Progenitor cell of endocrine pancreas (in vitro differentiated cells): ENCODE measurements around the gene FOXJ3. TPM values are rescaled to one million over a fixed set of nuclear protein-coding genes. Genes with fewer than 3 reads are reported as not detected.

Experiments used
- DNase-seq: peaks from one replicate; pipeline ENCODE4 v3.0.0; 2021; ENCODE audit warnings: low spot score; ENCODE audit not compliant: unreplicated experiment
- H3K27ac Mint-ChIP-seq: 2 replicates; pipeline ENCODE4 v1.8.0; 2021; ENCODE audit warnings: mild to moderate bottlenecking, moderate library complexity, mixed read lengths
- H3K27me3 Mint-ChIP-seq: 2 replicates; pipeline ENCODE4 v1.8.0; 2021; ENCODE audit warnings: mixed read lengths
- H3K36me3 Mint-ChIP-seq: 2 replicates; pipeline ENCODE4 v1.8.0; 2022; ENCODE audit warnings: mixed read lengths; ENCODE audit not compliant: insufficient read depth
- H3K4me1 Mint-ChIP-seq: 2 replicates; pipeline ENCODE4 v1.8.0; 2021; ENCODE audit warnings: low read depth, mixed read lengths
- H3K4me3 Mint-ChIP-seq: 2 replicates; pipeline ENCODE4 v1.8.0; 2021; ENCODE audit warnings: low read depth, mild to moderate bottlenecking, moderate library complexity, mixed read lengths
- H3K9me3 Mint-ChIP-seq: 2 replicates; pipeline ENCODE4 v1.8.0; 2021; ENCODE audit warnings: low read depth, mixed read lengths
- CTCF ChIP-seq: fragments of 200-600 bp; sonication (generic); IDR thresholded peaks from one replicate; pipeline ENCODE4 v1.5.0; 2021; ENCODE audit warnings: antibody characterized with exemption, mild to moderate bottlenecking; ENCODE audit not compliant: unreplicated experiment
- total RNA-seq: library from RNA; stranded (reverse); gene quantifications from 2 replicates; pipeline ENCODE4 v1.2.1, GENCODE V29; 2021

FOXJ3 gene
- total RNA-seq, 1 donor from 2014 or later: 63.0 TPM

DNA sequence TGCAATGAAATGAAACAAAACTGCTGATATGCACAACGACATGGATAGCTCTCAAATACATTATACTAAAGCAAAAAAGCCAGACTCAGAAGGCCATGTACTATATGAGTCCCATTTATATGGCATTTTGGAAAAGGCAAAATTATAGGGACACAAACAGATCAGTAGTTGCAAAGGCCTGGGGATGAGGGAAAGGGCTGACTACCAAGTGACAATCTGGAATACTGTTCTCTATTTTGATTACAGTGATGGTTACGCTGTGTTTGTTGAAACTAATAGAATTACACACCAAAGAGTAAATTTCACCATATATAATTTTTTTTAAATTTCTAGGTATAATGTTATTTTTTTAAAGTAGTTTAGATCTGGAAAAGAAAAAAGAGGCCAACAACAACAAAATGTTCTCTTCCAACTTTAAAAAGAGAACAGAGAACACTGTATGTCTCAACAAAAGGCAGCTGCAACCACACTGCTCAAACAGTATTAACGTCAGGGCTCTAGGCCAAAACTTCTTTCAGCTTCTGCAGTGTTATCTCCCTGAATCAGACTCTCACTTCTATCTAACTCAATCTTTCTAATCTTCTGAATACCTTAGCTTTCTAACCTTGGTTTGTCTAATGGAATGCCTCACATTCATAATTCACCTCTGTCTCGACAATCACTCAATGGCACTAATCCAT is 75.8 kb downstream of the FOXJ3 start:
- Mint-ChIP-seq H3K9me3 (peaks cover 9% of the 10 kb centered on the region), H3K4me1 (peaks cover 13% of the 10 kb centered on the region), H3K27me3 (no peaks in the 10 kb centered on the region), H3K36me3 (peaks cover 16% of the 10 kb centered on the region), H3K4me3 (no peak overlapping the region), H3K27ac (no peak overlapping the region)
- TF ChIP-seq CTCF: no peak
- DNase-seq: no peak

DNA sequence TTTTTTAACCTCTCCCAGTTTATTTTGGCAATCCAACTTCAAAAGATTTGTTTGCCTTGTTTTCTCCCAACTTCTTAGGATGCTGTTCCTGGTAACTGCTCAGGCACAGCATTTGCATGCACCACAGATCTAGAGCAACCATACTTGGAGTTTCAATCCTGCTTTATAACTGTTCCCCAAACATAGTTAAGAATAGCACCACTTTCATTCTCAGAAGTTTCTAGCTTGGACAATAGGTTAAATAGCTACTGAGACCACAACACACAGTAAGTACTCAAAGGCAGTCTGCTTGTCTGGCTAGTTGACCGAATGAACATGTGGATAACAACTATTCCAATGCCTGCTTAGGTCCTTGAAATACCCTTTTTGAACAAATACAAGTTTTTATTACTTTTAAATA is 76.8 kb downstream of the FOXJ3 start:
- DNase-seq: no peak
- Mint-ChIP-seq H3K36me3 (peaks cover 13% of the 10 kb centered on the region), H3K4me1 (peaks cover 10% of the 10 kb centered on the region), H3K27me3 (no peaks in the 10 kb centered on the region), H3K4me3 (no peak overlapping the region), H3K9me3 (peaks cover 9% of the 10 kb centered on the region), H3K27ac (no peak overlapping the region)
- no peak for TF ChIP-seq CTCF

- no peaks in the 10 kb centered on the region for H3K27me3 Mint-ChIP-seq
- no peak overlapping the region for H3K4me3 Mint-ChIP-seq
- peaks cover 19% of the 10 kb centered on the region for H3K9me3 Mint-ChIP-seq
- no peak for DNase-seq
- H3K36me3 Mint-ChIP-seq: peaks cover 31% of the 10 kb centered on the region
- no peak for TF ChIP-seq CTCF
- no peak overlapping the region for H3K27ac Mint-ChIP-seq
- no peaks in the 10 kb centered on the region for H3K4me1 Mint-ChIP-seq
Measured at GRCh38 chr1:42251042-42251441, 84.0 kb downstream of the FOXJ3 start.

DNA sequence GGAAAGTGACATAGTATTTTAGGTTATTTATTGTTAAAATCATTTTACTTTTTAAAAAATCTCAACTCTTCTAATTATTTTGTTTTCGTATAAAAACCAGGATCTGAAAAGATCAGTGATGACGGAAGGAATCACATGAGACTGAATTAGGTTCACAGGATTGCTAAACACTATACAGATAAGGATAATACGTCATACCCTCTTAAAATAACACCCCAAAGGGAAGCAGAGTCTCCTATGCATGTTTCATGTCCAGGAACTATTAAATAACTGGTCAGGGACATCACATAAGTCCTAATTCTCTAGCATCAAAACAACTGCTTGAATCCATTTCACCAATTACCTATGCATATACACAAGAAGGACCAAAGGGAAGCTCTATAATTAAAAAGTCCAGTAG is 84.9 kb downstream of the FOXJ3 start:
- H3K27ac Mint-ChIP-seq: no peak overlapping the region
- no peak for TF ChIP-seq CTCF
- H3K9me3 Mint-ChIP-seq: peaks cover 19% of the 10 kb centered on the region
- peaks cover 2% of the 10 kb centered on the region for H3K4me1 Mint-ChIP-seq
- no peak overlapping the region for H3K4me3 Mint-ChIP-seq
- no peak for DNase-seq
- H3K27me3 Mint-ChIP-seq: no peaks in the 10 kb centered on the region
- H3K36me3 Mint-ChIP-seq: peaks cover 30% of the 10 kb centered on the region

DNA sequence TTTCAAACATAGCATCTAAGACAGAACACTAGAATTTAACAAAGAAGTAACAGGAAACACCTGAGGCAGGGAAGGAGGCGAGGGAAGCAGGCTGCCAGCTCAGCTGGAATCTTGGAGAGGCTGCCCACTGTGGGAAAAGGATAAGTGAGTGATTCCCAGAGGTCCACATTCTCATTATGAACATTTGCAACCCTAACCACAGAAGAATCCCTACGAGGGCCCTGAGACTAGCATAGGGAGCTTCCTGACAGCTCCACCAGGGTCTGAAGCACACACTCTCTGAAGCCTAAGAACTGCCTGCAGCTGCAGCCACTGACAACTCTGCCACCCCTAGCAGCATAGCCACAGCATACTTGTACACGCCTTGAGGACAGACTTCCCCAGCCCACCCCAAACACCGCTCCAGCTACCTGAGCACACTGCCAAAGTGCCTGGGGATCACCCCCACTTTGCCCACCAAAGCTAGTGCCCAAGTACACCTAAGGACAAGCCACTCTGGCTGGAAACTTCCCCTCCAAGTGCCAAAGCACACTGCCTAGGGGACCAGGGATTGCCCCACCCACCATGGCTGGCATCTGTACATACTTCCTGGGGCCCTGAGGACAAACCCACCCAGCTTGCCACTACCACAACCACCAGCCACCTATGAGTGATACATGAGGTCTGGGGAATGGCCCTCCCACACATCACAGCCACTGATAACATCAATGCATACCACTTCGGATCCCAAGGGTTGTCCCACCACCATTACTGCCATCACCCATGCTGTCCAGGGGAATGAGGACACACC is 93.9 kb downstream of the FOXJ3 start:
- H3K4me3 Mint-ChIP-seq: no peak overlapping the region

More for the DNA sequence above, 93.9 kb downstream of the FOXJ3 start:
- Mint-ChIP-seq H3K4me1 (peaks cover 2% of the 10 kb centered on the region), H3K36me3 (peaks cover 66% of the 10 kb centered on the region), H3K9me3 (peaks cover 46% of the 10 kb centered on the region), H3K27me3 (no peaks in the 10 kb centered on the region), H3K27ac (no peak overlapping the region)
- DNase-seq: no peak
- no peak for TF ChIP-seq CTCF
